ENCODE results near the gene SLC35F1.
"Not testable (repeated sequence)": the region's sequence is repeated elsewhere in the genome, so short reads cannot be mapped to it uniquely, and the experiment has no call there.

SLC35F1 gene

GRCh38 chr6:117990151-117990550 is 83.1 kb downstream of the SLC35F1 start:
- WGBS, result no CpG with 5 or more reads among the region's 1 CpG
- no peak overlapping the region for H3K4me3 ChIP-seq (ENCODE audit: low read length)

DNA sequence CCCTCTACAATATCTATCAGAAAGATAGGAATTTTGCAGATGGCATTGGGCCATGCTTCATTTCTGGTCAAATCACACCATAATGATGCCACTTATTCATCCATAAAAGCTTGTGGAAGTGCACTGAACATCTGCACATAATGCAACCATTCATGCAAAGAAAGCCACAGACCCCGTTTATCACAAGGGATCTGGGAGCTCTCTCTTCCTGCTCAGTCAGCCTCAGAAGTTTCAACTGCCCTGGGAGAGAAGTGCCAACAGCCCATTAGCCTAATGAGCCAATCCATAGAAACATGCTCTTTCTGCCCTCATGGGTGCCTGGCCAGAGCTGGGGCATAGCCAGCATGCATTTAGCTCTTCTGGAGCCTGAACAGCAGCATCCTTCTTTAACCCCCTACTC is 85.8 kb downstream of the SLC35F1 start:
- 91% methylated on average over 1 of the region's 1 CpG for WGBS
- no peak overlapping the region for H3K9ac ChIP-seq (ENCODE audit: low read depth, low read length)
- no peak overlapping the region for H3K27ac ChIP-seq (ENCODE audit: low read depth, low read length)
- H3K27me3 ChIP-seq (ENCODE audit: insufficient read depth, low read length), result no peaks in the 10 kb centered on the region
- H3K4me1 ChIP-seq (ENCODE audit: insufficient read depth, low read length), result peaks cover 11% of the 10 kb centered on the region; the same call in 1 of the 2 replicates
- H3K36me3 ChIP-seq (ENCODE audit: insufficient read depth, low read length), result no peaks in the 10 kb centered on the region
- H3K9me3 ChIP-seq (ENCODE audit: insufficient read depth, low read depth, low read length), result peaks cover 7% of the 10 kb centered on the region; the same call in 1 of the 2 replicates
- no peak overlapping the region for H3K4me3 ChIP-seq (ENCODE audit: low read length)

More at GRCh38 chr6:117990151-117990550, 83.1 kb downstream of the SLC35F1 start:
- no peaks in the 10 kb centered on the region for H3K27me3 ChIP-seq (ENCODE audit: insufficient read depth, low read length)
- no peak overlapping the region for H3K27ac ChIP-seq (ENCODE audit: low read depth, low read length)
- H3K4me1 ChIP-seq (ENCODE audit: insufficient read depth, low read length), result peaks cover 14% of the 10 kb centered on the region; the same call in 1 of the 2 replicates
- no peaks in the 10 kb centered on the region for H3K9me3 ChIP-seq (ENCODE audit: insufficient read depth, low read depth, low read length)
- no peaks in the 10 kb centered on the region for H3K36me3 ChIP-seq (ENCODE audit: insufficient read depth, low read length)
- H3K9ac ChIP-seq (ENCODE audit: low read depth, low read length), result no peak overlapping the region

GRCh38 chr6:118012944-118013343 is 105.9 kb downstream of the SLC35F1 start:
- no peaks in the 10 kb centered on the region for H3K36me3 ChIP-seq (ENCODE audit: insufficient read depth, low read length)
- 83% methylated on average over 5 of the region's 5 CpGs for WGBS

GRCh38 chr6:118016532-118016931 is 109.5 kb downstream of the SLC35F1 start:
- H3K4me3 ChIP-seq (ENCODE audit: low read length), result no peak overlapping the region
- no peak overlapping the region for H3K9ac ChIP-seq (ENCODE audit: low read depth, low read length)
- no peaks in the 10 kb centered on the region for H3K4me1 ChIP-seq (ENCODE audit: insufficient read depth, low read length)
- no peaks in the 10 kb centered on the region for H3K27me3 ChIP-seq (ENCODE audit: insufficient read depth, low read length)
- no peaks in the 10 kb centered on the region for H3K9me3 ChIP-seq (ENCODE audit: insufficient read depth, low read depth, low read length)
- WGBS, result 93% methylated on average over 2 of the region's 2 CpGs
- no peaks in the 10 kb centered on the region for H3K36me3 ChIP-seq (ENCODE audit: insufficient read depth, low read length)
- no peak overlapping the region for H3K27ac ChIP-seq (ENCODE audit: low read depth, low read length)

More at GRCh38 chr6:118012944-118013343, 105.9 kb downstream of the SLC35F1 start:
- H3K9ac ChIP-seq (ENCODE audit: low read depth, low read length), result no peak overlapping the region
- H3K27ac ChIP-seq (ENCODE audit: low read depth, low read length), result no peak overlapping the region
- no peak overlapping the region for H3K4me3 ChIP-seq (ENCODE audit: low read length)
- H3K9me3 ChIP-seq (ENCODE audit: insufficient read depth, low read depth, low read length), result no peaks in the 10 kb centered on the region
- no peaks in the 10 kb centered on the region for H3K4me1 ChIP-seq (ENCODE audit: insufficient read depth, low read length)
- no peaks in the 10 kb centered on the region for H3K27me3 ChIP-seq (ENCODE audit: insufficient read depth, low read length)

GRCh38 chr6:118017301-118017848 is 110.3 kb downstream of the SLC35F1 start:
- H3K27ac ChIP-seq (ENCODE audit: low read depth, low read length), result no peak overlapping the region
- 100% methylated on average over 1 of the region's 2 CpGs for WGBS
- no peak overlapping the region for H3K9ac ChIP-seq (ENCODE audit: low read depth, low read length)
- H3K4me1 ChIP-seq (ENCODE audit: insufficient read depth, low read length), result no peaks in the 10 kb centered on the region
- H3K4me3 ChIP-seq (ENCODE audit: low read length), result no peak overlapping the region
- H3K27me3 ChIP-seq (ENCODE audit: insufficient read depth, low read length), result no peaks in the 10 kb centered on the region
- H3K9me3 ChIP-seq (ENCODE audit: insufficient read depth, low read depth, low read length), result no peaks in the 10 kb centered on the region
- no peaks in the 10 kb centered on the region for H3K36me3 ChIP-seq (ENCODE audit: insufficient read depth, low read length)

GRCh38 chr6:118023771-118024170 is 116.7 kb downstream of the SLC35F1 start:
- H3K9me3 ChIP-seq (ENCODE audit: insufficient read depth, low read depth, low read length), result no peaks in the 10 kb centered on the region
- H3K36me3 ChIP-seq (ENCODE audit: insufficient read depth, low read length), result no peaks in the 10 kb centered on the region
- no peak overlapping the region for H3K4me3 ChIP-seq (ENCODE audit: low read length)
- 94% methylated on average over 2 of the region's 3 CpGs for WGBS
- no peak overlapping the region for H3K9ac ChIP-seq (ENCODE audit: low read depth, low read length)
- no peaks in the 10 kb centered on the region for H3K27me3 ChIP-seq (ENCODE audit: insufficient read depth, low read length)
- H3K27ac ChIP-seq (ENCODE audit: low read depth, low read length), result no peak overlapping the region
- H3K4me1 ChIP-seq (ENCODE audit: insufficient read depth, low read length), result no peaks in the 10 kb centered on the region

DNA sequence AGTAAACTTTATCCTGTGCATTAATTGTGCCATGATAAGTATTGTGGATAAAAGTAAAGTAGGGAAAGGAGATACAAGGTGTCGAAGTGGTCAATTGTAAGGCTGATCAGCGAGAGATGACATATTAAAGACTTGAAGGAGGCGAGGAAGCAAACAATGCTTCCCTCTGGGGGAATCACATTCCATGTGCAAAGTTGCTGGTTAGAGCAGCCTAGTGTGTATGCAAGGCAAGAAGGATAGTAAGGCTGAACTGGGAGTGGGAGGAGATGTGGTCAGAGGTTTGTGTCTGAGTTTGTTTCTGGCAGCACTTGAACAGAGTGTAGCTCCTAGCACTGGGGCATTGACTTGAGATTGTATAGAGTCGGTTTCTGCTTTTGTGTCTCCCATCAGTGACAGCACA is 122.9 kb downstream of the SLC35F1 start:
- Histone ChIP-seq H3K9me3 (ENCODE audit: insufficient read depth, low read depth, low read length) (peaks cover 9% of the 10 kb centered on the region), H3K4me3 (ENCODE audit: low read length) (no peak overlapping the region), H3K36me3 (ENCODE audit: insufficient read depth, low read length) (no peaks in the 10 kb centered on the region), H3K9ac (ENCODE audit: low read depth, low read length) (no peak overlapping the region), H3K4me1 (ENCODE audit: insufficient read depth, low read length) (peaks cover 3% of the 10 kb centered on the region; the same call in 1 of the 2 replicates), H3K27ac (ENCODE audit: low read depth, low read length) (no peak overlapping the region), H3K27me3 (ENCODE audit: insufficient read depth, low read length) (no peaks in the 10 kb centered on the region)
- WGBS, result 88% methylated on average over 4 of the region's 4 CpGs

DNA sequence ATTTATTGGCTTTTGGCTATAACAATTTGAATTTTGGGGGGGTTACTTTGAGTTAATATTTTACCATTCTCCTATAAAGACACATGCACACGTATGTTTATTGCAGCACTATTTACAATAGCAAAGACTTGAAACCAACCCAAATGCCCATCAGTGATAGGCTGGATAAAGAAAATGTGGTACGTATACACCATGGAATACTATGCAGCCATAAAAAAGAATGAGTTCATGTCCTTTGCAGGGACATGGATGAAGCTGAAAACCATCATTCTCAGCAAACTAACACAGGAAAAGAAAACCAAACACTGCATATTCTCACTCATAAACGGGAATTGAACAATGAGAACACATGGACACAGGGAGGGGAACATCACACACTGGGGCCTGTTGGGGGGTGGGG is 130.4 kb downstream of the SLC35F1 start:
- 100% methylated on average over 1 of the region's 3 CpGs for WGBS
- H3K27me3 ChIP-seq (ENCODE audit: insufficient read depth, low read length); H3K4me1 ChIP-seq (ENCODE audit: insufficient read depth, low read length); H3K27ac ChIP-seq (ENCODE audit: low read depth, low read length); H3K36me3 ChIP-seq (ENCODE audit: insufficient read depth, low read length); H3K9ac ChIP-seq (ENCODE audit: low read depth, low read length); H3K4me3 ChIP-seq (ENCODE audit: low read length): not testable (repeated sequence)
- H3K9me3 ChIP-seq (ENCODE audit: insufficient read depth, low read depth, low read length), result peaks cover 22% of the 10 kb centered on the region

DNA sequence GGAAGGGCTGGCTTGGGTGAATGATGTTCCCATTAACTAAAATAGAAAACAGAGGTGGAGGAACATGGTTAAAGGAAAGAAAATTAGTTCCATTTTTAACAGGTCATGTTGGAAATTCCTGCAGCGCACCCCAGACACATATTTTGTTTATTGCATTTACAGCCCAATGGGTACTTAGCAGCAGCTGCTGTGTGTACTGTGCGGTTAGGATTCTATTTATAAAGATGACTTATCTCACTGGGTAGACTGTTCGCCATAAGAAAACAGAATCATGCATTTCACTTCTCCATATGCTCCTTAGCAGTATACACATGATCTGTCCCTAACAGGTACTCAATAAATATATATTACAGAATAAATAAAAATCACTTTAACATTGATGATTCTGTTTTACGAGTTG is 135.8 kb downstream of the SLC35F1 start:
- H3K27me3 ChIP-seq (ENCODE audit: insufficient read depth, low read length), result no peaks in the 10 kb centered on the region
- H3K27ac ChIP-seq (ENCODE audit: low read depth, low read length), result no peak overlapping the region
- no peak overlapping the region for H3K4me3 ChIP-seq (ENCODE audit: low read length)
- H3K36me3 ChIP-seq (ENCODE audit: insufficient read depth, low read length), result no peaks in the 10 kb centered on the region
- 0 out of 2 replicates have a peak, but pooled peaks cover 2% of the 10 kb centered on the region for H3K9me3 ChIP-seq (ENCODE audit: insufficient read depth, low read depth, low read length)
- H3K9ac ChIP-seq (ENCODE audit: low read depth, low read length), result no peak overlapping the region
- WGBS, result 93% methylated on average over 4 of the region's 4 CpGs
- no peaks in the 10 kb centered on the region for H3K4me1 ChIP-seq (ENCODE audit: insufficient read depth, low read length)

DNA sequence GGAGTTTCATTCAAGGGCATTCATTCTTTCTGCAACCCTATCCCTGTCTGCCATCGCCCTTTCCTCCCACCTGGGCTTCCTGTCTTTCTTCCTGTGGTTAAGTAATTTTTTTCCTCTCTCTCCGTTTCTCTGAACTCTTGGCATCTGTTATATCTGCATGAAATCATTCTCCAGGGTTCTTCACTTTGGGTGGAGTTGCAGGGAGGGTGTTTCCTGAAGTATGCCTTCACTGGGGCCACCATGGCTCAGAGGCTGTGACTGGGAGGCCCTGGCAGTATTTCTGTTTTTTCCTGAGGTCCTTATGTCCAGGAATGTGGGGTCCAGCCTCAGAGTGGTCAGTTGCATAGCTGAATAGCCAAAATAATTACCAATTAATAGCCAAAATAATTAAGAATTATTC is 137.2 kb downstream of the SLC35F1 start:
- H3K9me3 ChIP-seq (ENCODE audit: insufficient read depth, low read depth, low read length), result no peaks in the 10 kb centered on the region
- H3K36me3 ChIP-seq (ENCODE audit: insufficient read depth, low read length), result no peaks in the 10 kb centered on the region
- no peak overlapping the region for H3K9ac ChIP-seq (ENCODE audit: low read depth, low read length)
- 100% methylated on average over 2 of the region's 2 CpGs for WGBS
- no peaks in the 10 kb centered on the region for H3K27me3 ChIP-seq (ENCODE audit: insufficient read depth, low read length)
- no peaks in the 10 kb centered on the region for H3K4me1 ChIP-seq (ENCODE audit: insufficient read depth, low read length)
- H3K4me3 ChIP-seq (ENCODE audit: low read length), result no peak overlapping the region
- H3K27ac ChIP-seq (ENCODE audit: low read depth, low read length), result no peak overlapping the region

DNA sequence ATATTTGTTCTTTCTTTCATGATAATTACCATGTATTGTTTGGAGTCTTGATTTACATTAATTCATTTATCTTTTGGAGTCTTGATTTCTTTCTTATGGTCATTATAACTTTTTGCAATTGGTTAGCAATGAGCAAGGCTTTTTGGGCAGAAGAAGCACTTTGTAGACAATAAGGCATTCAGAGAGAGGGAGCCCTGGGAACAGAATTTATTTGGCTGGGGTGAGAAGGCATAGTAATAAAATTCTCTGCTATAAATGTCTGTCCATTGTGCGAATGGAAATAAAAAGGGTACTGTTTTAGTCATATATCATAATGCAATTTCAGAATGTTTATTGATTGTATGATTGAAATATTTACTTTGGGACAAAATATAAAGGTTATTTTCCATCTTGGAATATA is 147.0 kb downstream of the SLC35F1 start:
- Histone ChIP-seq H3K36me3 (ENCODE audit: insufficient read depth, low read length) (no peaks in the 10 kb centered on the region), H3K9ac (ENCODE audit: low read depth, low read length) (no peak overlapping the region), H3K9me3 (ENCODE audit: insufficient read depth, low read depth, low read length) (no peaks in the 10 kb centered on the region), H3K27me3 (ENCODE audit: insufficient read depth, low read length) (no peaks in the 10 kb centered on the region), H3K4me3 (ENCODE audit: low read length) (no peak overlapping the region), H3K4me1 (ENCODE audit: insufficient read depth, low read length) (no peaks in the 10 kb centered on the region), H3K27ac (ENCODE audit: low read depth, low read length) (no peak overlapping the region)
- WGBS, result 83% methylated on average over 1 of the region's 1 CpG

DNA sequence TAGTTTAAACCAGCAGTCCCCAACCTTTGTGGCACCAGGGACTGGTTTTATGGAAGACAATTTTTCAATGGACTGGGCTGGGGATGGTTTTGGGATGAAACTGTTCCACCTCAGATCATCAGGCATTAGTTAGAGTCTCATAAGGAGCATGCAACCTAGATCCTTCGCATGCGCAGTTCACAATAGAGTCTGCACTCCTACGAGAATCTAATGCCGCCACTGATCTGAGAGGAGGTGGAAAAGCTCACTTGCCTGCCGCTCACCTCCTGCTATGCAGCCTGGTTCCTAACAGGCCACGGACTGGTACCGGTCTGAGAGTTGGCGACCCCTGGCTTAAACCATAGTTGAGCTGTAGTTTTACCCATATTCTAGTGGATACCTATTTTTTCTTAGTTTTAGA is 154.6 kb downstream of the SLC35F1 start:
- H3K4me3 ChIP-seq (ENCODE audit: low read length), result no peak overlapping the region
- 95% methylated on average over 8 of the region's 8 CpGs for WGBS
- no peaks in the 10 kb centered on the region for H3K4me1 ChIP-seq (ENCODE audit: insufficient read depth, low read length)
- H3K27ac ChIP-seq (ENCODE audit: low read depth, low read length), result no peak overlapping the region
- 0 out of 2 replicates have a peak, but pooled peaks cover 6% of the 10 kb centered on the region for H3K9me3 ChIP-seq (ENCODE audit: insufficient read depth, low read depth, low read length)
- no peaks in the 10 kb centered on the region for H3K36me3 ChIP-seq (ENCODE audit: insufficient read depth, low read length)
- H3K27me3 ChIP-seq (ENCODE audit: insufficient read depth, low read length), result no peaks in the 10 kb centered on the region
- no peak overlapping the region for H3K9ac ChIP-seq (ENCODE audit: low read depth, low read length)
